Measurements from ENCODE around the gene RAP2C. TPM values are rescaled to one million over a fixed set of nuclear protein-coding genes. Genes with fewer than 3 reads are reported as not detected.

Gene RAP2C
- total RNA-seq (ENCODE audit: low replicate concordance), result 50.7 and 53.4 TPM in 2 replicates
- long read RNA-seq, partial matches to known transcripts, result 55 of 68 reads
- long read RNA-seq, other reads (novel, unspliced or antisense), result 13 of 68 reads

DNA sequence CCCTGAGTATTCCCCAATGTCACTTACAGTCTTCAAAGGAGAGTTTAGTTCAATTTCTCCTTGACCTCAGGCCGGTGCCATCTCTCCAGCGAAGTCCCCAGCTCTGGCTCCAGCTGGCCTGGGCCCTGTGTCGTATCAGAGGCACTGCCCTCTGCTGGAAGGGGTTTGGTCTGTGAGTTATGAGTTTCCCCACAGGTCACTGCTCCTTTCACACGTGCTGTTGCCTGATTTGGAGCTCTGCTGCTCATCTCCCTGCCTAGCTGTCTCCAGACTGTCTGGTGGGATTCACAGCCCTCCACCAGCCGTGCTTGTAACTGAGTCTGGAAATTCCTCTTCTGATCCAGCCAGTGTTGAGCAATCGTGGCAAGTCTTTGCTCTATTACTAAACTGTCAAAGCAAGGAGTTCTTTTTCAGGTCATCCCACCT is at the start of gene RAP2C:
TSS of gene RAP2C (minus strand) at position 105 of the 426 bp plus-strand sequence. CDS start 2,179 bp downstream, outside the sequence.
- no peaks in the 10 kb centered on the region for H3K27me3 Mint-ChIP-seq
- TF ChIP-seq, protein P1, sequence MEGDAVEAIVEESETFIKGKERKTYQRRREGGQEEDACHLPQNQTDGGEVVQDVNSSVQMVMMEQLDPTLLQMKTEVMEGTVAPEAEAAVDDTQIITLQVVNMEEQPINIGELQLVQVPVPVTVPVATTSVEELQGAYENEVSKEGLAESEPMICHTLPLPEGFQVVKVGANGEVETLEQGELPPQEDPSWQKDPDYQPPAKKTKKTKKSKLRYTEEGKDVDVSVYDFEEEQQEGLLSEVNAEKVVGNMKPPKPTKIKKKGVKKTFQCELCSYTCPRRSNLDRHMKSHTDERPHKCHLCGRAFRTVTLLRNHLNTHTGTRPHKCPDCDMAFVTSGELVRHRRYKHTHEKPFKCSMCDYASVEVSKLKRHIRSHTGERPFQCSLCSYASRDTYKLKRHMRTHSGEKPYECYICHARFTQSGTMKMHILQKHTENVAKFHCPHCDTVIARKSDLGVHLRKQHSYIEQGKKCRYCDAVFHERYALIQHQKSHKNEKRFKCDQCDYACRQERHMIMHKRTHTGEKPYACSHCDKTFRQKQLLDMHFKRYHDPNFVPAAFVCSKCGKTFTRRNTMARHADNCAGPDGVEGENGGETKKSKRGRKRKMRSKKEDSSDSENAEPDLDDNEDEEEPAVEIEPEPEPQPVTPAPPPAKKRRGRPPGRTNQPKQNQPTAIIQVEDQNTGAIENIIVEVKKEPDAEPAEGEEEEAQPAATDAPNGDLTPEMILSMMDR (conservative IDR thresholded peaks at IDR 0.05), result peak; percentile 79
- H3K27ac Mint-ChIP-seq, result peak within 1 kb of the TSS; percentile 98
- H3K9me3 Mint-ChIP-seq, result no peaks in the 10 kb centered on the region
- peak; percentile 78 for DNase-seq (ENCODE audit: extremely low spot score, unreplicated experiment)
- H3K4me3 Mint-ChIP-seq, result peak within 1 kb of the TSS; percentile 98
- peaks cover 26% of the 10 kb centered on the region for H3K4me1 Mint-ChIP-seq (ENCODE audit: unreplicated experiment)
- H3K36me3 Mint-ChIP-seq, result peaks cover 12% of the 10 kb centered on the region

DNA sequence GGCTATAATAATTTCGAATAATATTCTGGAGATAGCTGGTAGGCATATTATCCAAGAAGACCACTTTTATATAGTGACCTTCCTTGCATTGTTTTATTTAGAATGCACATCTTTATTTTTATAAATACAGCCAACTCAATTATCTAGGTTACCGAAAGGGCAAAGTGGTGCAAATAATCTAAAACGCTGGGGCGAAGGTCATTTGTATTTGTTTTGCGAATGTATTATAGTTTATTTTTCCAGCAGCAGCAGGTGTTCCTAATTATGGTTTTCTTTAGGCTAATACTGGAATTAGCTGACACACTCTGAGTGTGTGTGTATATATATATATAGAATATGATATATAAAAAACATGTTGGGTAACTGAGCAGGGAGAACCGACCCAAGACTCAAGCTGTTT is 48.1 kb upstream of the RAP2C start:
- H3K4me3 Mint-ChIP-seq, result no peak overlapping the region
- DNase-seq (ENCODE audit: extremely low spot score, unreplicated experiment), result no peak
- TF ChIP-seq, protein P1 (conservative IDR thresholded peaks at IDR 0.05), result no peak
- peaks cover 33% of the 10 kb centered on the region for H3K4me1 Mint-ChIP-seq (ENCODE audit: unreplicated experiment)
- peak overlapping the region; percentile 57 for H3K27ac Mint-ChIP-seq
- H3K9me3 Mint-ChIP-seq, result no peaks in the 10 kb centered on the region
- peaks cover 9% of the 10 kb centered on the region for H3K36me3 Mint-ChIP-seq
- H3K27me3 Mint-ChIP-seq, result no peaks in the 10 kb centered on the region

DNA sequence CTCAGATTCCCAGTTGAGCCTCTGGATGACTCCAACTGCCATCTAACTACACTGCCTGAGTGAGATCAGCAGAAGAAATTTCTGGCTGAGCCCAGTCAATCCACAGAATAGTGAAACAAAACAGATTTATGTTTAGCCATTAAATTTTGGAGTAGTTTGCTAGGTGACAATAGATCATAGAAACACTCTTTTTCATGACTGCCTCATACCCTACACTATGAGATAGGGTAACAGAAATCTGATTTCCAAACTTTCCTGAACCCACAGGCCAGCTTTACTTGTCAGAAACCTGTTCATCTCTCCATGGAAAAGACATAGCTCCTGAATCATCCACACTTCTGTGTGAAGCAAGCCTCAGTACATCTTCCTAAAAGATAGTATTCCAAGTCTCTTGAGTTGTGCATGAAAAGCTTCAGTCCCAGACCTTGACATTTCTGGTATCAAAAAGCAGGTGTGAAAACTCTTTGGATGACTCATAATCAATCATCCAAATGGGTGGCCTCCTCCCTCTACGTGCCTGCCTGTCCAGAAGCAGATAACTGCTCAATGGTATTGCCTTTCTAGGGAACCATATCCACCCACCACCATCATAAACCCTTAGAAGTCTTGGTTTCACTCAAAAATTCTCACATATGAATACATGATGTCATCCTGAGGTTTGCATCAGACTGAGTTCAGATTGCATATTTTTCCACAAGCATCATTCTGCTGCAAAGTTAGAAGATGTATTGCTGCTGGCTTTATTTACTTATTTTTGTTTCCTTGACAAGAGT is 47.5 kb upstream of the RAP2C start:
- Mint-ChIP-seq H3K9me3 (no peaks in the 10 kb centered on the region), H3K27me3 (no peaks in the 10 kb centered on the region), H3K36me3 (peaks cover 9% of the 10 kb centered on the region), H3K27ac (peak overlapping the region; percentile 57), H3K4me1 (ENCODE audit: unreplicated experiment) (peaks cover 32% of the 10 kb centered on the region), H3K4me3 (no peak overlapping the region)
- DNase-seq (ENCODE audit: extremely low spot score, unreplicated experiment), result no peak
- TF ChIP-seq, protein P1 (conservative IDR thresholded peaks at IDR 0.05), result no peak

DNA sequence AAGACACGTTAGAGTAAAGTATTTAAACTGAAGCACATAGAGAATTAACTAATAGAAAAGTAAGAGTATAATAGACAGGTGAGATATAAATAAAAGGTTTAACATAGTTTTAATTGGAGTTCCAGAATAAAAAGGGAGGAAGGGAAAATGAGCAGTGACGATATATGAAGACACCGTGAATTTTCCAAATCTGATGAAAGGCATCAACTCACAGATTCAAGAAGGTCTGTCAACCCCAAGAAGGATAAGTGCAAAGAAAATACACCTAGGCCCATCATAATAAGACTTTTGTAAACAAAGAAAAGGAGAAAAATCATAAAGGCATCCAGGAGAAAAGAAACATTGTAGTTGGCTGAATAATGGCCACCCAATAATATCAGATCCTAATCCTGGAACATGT is 43.9 kb upstream of the RAP2C start:
- no peak for DNase-seq (ENCODE audit: extremely low spot score, unreplicated experiment)
- H3K4me3 Mint-ChIP-seq, result no peak overlapping the region
- peaks cover 6% of the 10 kb centered on the region for H3K4me1 Mint-ChIP-seq (ENCODE audit: unreplicated experiment)
- TF ChIP-seq, protein P1 (conservative IDR thresholded peaks at IDR 0.05), result no peak
- H3K27ac Mint-ChIP-seq, result no peak overlapping the region
- peaks cover 11% of the 10 kb centered on the region for H3K36me3 Mint-ChIP-seq
- H3K9me3 Mint-ChIP-seq, result peaks cover 9% of the 10 kb centered on the region
- no peaks in the 10 kb centered on the region for H3K27me3 Mint-ChIP-seq

DNA sequence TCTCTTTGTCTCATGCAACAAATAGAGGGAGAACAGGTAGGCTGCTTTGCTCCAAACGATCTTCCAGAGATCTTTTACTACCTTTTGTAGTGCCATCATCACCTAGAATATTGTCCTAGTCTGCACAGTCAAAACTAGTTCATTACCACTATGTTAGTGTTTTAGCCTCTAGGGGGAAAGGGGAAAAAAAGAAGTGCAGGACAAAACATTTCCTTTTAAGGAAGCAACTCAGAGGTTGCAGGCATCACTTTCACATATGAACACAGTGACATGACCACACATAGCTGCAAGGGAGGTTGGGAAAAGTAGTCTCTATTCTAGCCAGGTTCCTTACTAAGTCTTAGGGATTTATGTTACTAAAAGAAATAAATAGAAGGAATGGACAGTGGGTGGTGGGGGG is 39.3 kb upstream of the RAP2C start:
- Mint-ChIP-seq H3K36me3 (peaks cover 7% of the 10 kb centered on the region), H3K27me3 (no peaks in the 10 kb centered on the region), H3K4me1 (ENCODE audit: unreplicated experiment) (no peaks in the 10 kb centered on the region), H3K9me3 (peaks cover 12% of the 10 kb centered on the region), H3K27ac (no peak overlapping the region), H3K4me3 (no peak overlapping the region)
- TF ChIP-seq, protein P1 (conservative IDR thresholded peaks at IDR 0.05), result no peak
- no peak for DNase-seq (ENCODE audit: extremely low spot score, unreplicated experiment)
